ENCODE data around the gene CALCOCO1.

DNA sequence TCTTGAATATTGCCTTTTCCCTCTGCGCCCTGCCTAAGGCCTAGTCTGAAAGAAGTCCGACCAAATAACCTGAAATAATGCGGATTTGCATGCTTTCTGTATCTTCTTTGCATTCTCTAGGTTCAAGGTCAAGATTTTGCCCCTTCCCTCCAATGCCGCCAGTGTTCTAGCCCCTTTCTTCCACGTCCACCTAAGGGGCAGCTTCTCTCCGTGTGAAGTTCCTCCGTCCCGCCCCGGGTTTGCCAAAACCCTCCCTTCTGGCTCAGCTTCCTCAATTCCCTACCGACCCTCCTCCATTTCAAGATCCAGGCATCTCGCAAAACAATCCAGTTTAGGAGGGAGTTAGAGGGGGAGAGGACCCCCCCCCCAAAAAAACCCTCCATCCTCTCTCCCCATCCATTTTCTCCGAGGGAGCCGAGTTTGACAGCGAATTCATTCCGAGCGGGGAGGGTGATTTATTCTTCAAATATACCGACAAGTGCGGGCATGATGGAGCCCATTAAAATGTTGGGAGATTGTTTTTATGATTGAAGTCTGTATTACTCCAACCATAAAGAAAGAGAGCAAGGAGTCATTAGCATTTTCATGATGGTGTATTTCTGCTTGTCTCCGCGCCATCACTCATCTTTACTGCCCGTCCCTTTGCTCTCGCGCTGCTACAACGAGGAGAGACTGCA lies 30.5 kb downstream of the CALCOCO1 start:
- TF ChIP-seq, protein P1, sequence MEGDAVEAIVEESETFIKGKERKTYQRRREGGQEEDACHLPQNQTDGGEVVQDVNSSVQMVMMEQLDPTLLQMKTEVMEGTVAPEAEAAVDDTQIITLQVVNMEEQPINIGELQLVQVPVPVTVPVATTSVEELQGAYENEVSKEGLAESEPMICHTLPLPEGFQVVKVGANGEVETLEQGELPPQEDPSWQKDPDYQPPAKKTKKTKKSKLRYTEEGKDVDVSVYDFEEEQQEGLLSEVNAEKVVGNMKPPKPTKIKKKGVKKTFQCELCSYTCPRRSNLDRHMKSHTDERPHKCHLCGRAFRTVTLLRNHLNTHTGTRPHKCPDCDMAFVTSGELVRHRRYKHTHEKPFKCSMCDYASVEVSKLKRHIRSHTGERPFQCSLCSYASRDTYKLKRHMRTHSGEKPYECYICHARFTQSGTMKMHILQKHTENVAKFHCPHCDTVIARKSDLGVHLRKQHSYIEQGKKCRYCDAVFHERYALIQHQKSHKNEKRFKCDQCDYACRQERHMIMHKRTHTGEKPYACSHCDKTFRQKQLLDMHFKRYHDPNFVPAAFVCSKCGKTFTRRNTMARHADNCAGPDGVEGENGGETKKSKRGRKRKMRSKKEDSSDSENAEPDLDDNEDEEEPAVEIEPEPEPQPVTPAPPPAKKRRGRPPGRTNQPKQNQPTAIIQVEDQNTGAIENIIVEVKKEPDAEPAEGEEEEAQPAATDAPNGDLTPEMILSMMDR (IDR thresholded peaks at IDR 0.05): no peak
- no peak for TF ChIP-seq POLR2A (IDR thresholded peaks at IDR 0.05)

Data from adrenal gland (tissue), 5 donors.